Activated T-helper 9 cell treated with anti-CD3 and anti-CD28 coated beads, Interleukin-2, amount 50 U/mL, for 16 hours (primary cell): ENCODE data around the gene HLA-DRB5.
"Not testable (repeated sequence)": the region's sequence is repeated elsewhere in the genome, so short reads cannot be mapped to it uniquely, and the experiment has no call there.

Experiments
- DNase-seq: peaks from one replicate; pipeline ENCODE4 v3.0.0-alpha.2; 2020; ENCODE audit warnings: low read depth

The HLA-DRB5 gene

DNA sequence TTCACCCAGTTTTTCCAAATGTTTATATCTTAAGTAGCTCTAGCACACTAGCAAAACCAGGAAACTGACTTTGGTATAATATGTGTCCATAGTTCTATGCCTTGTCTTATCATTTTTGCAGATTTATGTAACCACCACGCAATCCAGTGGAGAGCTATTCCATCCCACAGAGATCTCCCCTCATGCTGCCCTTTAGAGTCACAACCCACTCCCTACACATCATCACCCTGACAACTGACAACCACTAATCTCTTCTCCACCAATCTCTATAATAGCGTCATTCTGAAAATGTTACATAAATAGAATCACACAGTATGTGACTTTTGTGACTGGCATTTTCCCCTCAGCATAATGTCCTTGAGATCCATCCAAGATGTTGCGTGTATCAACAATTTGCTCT, 29.1 kb downstream of the HLA-DRB5 start:
- DNase-seq: no peak

DNA sequence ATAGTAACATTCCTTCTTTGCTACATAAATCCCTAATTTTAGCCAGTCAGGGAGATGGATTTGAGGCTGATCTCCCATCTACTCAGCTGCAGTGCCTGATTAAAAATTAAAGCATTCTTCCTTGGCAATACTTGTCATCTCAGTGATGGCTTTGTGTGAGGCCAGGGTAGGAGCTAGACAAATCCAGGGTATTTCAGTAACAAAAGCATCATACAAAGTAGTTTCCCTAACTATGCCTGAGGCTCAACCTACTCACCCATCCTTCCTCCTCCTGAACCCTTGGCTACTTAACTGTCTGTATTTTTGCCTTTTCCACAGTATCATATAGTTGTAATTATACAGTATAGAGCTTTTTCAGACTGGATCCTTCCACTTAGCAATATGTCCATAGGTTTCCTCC, 37.7 kb downstream of the HLA-DRB5 start:
- DNase-seq: no peak

GRCh38 chr6:32491700-32492099, 38.4 kb downstream of the HLA-DRB5 start:
- no peak for DNase-seq

GRCh38 chr6:32488083-32488482, 42.0 kb downstream of the HLA-DRB5 start:
- DNase-seq: no peak

GRCh38 chr6:32484614-32484998, 45.5 kb downstream of the HLA-DRB5 start:
- DNase-seq: no peak

DNA sequence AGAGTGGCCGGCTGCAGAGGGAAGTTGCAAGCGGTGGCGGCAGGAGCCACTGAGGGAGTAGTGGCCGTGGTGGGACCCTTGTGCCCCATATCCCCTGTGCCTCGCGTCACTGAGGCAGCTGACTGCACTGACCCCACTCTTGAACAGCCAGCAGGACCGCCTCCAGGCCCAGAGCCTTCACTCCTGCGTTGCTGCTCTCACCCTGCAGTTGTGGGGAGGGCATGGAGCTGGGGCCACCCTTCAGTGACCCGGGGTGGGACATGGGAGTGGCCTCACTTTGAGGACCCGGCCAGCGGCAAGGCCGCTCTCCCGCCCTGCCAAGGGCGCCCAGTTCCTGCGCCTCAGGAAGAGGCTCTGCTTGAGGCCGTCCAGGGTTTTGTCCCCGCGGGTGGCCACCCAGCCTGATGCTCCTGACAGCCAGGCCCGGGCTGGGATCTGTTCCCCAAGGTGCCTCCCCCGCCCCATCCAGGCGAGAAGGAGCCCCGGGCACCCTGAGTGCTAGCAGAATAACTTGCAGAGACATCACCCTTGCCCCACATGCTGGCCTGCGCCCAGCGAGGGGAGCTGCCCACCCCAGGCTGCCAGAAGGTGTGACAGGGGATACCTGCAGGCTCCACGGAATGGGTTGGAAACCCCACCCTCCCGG, 46.0 kb downstream of the HLA-DRB5 start:
- no peak for DNase-seq

DNA sequence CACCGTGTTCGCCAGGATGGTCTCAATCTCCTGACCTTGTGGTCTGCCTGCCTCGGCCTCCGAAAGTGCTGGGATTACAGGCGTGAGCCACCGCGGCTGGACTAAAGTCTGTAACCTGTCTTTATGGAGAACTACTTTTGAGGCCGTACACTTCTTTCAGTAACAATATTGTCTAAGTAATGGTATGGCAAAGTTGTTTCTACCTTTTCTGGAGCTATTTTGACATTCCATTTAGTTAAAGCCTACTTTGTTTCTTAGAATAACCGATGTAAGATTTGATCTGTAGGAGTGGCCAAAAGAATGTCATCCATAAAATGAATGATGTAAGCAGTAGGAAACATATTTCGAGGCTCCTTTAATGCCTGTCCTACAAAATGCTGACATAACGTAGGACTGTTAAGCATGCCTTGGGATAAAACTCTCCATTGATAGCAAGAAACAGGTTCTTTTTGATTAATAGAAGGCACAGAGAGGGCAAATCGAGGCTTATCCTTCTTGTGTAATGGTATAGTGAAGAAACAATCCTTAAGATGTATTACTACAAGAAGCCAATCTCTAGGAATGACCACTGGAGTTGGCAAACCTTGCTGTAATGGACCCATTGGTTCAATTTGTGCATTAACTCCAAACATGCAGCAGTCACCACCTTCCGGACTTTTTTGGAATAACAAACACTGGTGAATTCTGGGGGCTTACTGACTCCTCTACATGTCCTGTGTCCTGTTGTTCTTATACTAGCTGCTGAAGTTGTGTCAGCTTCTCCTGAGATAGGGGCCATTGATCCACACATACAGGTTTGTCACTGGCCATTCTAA, 54.5 kb downstream of the HLA-DRB5 start:
- no peak for DNase-seq

DNA sequence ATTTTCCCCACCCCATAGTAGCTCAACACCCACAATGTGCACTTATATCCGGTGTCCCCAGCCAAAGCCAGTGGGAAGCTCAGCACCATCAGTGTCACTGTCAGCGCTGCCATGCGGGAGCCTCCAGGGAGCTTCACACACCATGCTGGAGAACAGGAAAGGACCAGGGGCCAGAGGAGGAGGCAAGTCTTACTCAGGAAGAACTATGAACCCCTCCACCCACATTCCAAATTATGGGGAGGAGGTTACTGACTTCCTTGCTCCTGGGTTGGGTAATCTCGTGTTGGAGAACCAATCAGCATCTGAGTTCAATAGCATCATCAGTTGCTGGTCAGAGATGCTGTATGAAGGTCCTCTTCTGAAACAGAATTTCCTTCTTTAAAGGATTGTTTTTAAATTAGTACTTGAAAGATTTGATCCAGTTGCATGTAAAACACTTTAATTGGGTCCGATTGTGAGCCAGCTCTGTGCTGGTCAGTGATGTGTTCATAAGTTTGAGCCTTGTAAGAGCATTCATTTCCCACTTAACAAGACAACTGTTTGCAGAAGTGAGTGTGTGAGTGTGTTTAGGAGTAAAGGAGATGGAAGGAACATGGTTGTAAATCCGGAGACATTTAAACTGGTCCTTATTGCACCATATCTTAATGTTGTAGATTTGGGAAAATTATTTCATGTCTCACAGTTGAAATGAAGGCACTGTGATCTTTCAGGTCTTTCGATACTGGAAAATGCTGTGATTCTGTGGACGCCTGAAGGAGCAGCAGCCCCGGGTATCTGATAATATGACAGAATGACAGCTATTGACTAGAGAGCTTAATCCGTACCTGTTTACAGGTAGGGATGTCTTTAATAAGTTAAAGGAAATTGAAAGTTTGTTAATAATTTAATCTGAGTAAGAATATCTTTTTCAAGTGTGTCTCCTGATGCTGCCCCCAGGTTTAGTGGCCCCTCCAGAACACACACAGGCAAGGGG, 56.4 kb downstream of the HLA-DRB5 start:
- not testable (repeated sequence) for DNase-seq

DNA sequence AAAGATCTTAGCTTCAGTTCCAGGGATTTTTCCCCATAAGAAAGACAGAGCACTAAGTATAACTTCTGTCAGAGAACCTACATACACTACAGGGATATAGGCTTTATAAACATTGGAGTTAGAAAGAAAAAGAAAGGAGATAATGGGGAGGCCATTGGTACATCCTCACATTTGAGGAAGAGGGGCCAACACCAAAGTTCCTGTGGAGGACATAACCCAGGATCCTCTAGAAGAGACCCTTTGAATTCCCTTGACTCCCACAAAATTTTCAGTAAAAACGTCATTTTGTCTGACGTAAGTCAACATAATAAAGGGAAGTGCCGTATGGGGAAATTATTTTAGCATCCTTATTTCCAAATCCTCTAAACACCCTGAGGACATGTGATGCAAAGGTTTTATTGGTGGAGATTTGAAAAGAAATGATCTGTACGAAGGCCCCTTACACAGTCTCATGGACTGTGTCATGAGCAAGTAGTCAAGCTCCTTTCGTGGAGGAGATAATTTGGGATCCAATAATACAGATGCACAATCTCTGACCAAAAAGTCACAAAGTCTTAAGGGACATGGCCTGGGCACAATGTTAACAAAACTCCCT, 57.2 kb downstream of the HLA-DRB5 start:
- no peak for DNase-seq

GRCh38 chr6:32467743-32468503, 62.2 kb downstream of the HLA-DRB5 start:
- DNase-seq: not testable (repeated sequence)
